Stimulated activated CD8-positive, alpha-beta memory T cell treated with anti-CD3 and anti-CD28 coated beads, Interleukin-4, amount 100 ng/mL, for 1 hour (primary cell): Measurements from ENCODE around the gene PDE1C.

ENCODE experiments used
- DNase-seq, 2 donors: peaks; one replicate each; pipeline ENCODE4 v3.0.0-alpha.2; 2020; ENCODE audit warnings: low read depth in 2 of 2, low spot score in 1 of 2

PDE1C gene

GRCh38 chr7:31997423-31997822, 72.8 kb downstream of the PDE1C start:
- DNase-seq, result no peak

- DNase-seq, result no peak
Observed at GRCh38 chr7:31995134-31995533, 75.1 kb downstream of the PDE1C start.

DNA sequence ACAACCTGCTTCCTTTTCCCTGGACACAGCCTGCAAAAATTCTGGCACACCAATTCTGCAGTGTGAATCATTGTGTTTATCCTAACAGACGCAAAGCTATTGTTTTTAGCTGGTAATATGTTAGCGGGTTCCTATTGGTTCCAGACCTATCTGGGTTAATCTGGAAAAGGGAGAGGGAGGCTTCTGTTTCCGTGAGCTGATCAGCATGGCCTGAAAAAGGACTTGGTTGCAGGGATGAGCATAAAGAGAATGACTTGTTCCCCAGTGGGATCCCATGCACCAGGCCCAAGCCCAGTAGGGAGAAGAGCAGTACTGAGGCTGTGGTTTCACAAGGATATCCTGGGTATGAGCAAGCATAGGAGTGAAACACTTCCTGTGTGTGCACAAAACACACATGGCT, 78.4 kb downstream of the PDE1C start:
- DNase-seq, result no peak

- DNase-seq, result no peak
Observed at GRCh38 chr7:31991406-31991805, 78.8 kb downstream of the PDE1C start.

DNA sequence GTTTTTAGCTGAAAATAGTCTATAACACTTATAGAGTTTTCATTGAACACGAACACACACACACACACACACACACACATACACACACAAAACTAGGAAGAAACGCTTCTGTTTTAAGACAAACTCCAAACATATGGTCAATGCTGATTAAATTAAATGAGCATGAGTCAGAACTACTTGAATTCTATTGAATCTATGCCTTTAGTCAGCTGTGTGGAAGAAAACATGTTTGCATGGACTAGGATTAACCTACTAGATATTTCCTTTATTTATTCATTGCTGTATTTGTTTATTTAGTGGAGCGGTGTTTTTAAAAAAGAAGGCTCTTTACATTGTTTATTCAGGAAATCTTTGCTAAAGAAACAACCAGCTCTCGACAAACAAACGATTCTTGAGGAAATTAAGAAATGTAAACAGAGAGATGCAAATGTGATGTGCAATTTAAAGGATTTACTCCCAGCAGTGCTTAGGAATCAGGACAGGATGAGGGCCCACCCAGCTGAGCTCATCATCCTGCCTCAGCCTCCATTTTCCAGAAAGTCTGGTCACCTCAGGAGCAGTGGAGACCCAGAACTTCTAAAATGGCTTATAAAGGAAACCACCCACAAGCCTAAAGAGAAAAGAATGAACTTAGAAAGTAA, 83.2 kb downstream of the PDE1C start:
- DNase-seq, result no peak

DNA sequence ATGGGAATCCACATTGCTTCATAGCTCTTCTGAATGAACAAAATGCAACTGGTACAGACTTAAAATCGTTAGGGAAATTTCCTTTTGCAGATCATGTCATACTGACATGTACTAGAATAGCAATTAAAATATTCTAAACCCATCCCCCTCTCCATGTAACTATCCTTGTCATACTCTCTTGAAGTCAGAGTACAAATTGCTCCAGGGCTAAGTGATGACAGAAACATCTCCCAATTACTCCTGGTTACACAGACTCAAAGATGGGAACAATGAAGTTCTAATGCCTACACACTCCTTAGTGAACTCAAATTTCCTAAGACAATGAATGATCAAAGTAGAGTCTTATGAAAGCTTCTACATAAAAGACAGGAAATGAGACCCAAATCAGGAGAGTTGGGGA, 87.2 kb downstream of the PDE1C start:
- no peak for DNase-seq

GRCh38 chr7:31981874-31982390, 88.3 kb downstream of the PDE1C start:
- no peak for DNase-seq

DNA sequence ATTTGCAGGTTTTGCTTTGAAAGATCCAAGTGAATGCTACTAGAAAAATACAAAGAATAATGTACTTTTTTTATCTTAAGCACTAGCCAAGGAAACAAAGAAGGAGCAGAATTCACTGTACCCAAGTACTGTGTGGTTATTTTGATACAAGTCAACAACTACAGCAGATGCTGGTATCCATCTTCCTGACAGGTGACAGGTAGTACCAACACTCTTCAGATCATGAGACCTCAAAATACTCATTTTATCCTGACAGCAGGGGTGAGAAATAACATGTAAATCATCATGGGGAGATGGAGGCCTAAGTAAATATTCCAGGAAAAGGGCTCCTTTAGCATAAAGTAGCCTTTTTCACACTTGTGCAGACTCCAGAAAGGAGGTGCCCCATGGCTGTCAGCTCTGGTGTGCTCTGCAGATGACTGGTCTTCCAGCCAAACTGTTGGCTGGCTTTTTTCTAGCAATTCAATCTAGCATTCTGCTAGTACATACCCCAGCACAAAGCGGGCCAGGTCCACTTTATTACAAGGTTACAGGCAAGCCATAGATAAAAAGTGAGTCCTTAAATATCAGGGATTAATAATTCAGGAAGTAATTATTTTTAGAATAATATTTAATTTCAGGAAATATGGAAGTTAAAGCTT, 90.4 kb downstream of the PDE1C start:
- no peak for DNase-seq

GRCh38 chr7:31975546-31975945, 94.7 kb downstream of the PDE1C start:
- DNase-seq, result no peak

- no peak for DNase-seq
Observed at GRCh38 chr7:31974351-31974750, 95.9 kb downstream of the PDE1C start.

GRCh38 chr7:31971049-31971667, 99.0 kb downstream of the PDE1C start:
- no peak for DNase-seq

DNA sequence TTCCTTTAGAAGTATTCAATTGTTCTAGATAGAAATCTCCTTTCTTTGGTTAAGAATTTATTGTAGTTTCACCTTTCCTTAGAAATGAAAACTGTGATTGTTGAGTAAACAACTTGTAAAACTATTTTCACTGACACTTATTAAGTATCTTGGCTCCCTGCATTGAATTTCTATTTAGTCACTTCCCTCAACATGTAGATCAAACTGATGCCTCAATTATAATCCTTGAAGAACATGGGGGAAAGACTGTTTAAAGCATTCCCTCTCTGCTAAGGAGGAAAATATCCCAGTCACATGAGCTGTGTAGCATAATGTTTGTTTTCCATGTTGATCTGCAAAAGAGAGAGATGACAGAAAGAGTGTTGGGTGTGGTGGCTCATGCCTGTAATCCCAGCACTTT, 99.7 kb downstream of the PDE1C start:
- DNase-seq, result no peak

- no peak for DNase-seq
Observed at GRCh38 chr7:31963569-31964175, 106.5 kb downstream of the PDE1C start.

DNA sequence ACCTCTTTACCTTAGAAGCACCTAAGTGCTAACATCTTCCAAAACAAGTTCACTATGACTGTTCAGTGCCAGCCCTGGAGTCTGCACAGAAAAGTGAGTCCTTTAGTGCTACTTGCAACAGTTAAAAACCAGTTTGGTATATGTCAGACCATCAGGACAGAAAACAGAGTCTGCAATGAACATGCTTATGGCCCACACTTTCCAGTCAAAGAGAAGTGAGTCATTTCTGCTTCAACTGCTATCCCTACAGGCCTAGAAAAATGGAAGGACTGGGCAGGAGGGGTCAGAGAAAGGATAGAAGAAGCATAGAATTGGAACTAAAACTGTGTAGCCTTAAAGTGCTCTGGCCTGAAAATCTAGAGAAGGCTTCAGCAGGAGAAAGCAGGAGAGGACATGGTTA, 108.0 kb downstream of the PDE1C start:
- DNase-seq, result no peak

DNA sequence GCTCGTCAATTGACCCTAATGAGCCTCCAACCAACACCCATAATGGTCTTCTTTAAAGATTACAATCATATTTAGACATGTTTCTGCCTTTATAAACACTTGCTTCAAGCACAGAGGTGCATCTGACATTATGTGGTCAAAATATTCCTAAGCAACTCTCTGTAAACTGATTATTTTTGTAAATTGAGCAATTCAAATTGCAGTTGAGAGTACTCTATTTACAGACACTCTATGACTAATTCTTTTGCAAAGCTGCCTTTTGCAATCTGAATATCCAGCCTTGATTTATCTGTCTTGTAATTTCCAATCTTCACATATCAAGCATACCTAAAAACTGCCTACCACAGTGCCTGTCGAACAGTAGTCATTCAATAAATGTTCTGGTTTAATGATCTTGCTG, 112.0 kb downstream of the PDE1C start:
- DNase-seq, result no peak

DNA sequence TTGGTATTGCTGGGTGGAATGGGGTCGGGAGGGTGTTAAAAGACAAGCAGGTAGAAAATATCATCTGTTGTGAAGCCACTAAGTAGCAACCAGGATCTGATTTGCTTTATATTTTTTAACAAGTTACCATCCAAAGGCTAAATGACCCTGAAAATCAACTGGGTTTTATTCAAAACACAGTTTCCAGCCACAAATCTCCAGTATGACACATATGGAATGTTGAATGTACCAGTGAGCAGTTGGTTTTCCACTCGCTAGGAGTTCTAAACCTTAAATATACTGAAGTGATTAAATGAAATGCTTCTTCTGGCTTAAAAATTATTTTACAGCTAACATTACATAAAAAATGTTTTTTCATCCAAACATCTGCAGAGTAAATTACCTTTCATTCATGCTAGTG, 112.5 kb downstream of the PDE1C start:
- no peak for DNase-seq

GRCh38 chr7:31957090-31957720, 113.0 kb downstream of the PDE1C start:
- no peak for DNase-seq

DNA sequence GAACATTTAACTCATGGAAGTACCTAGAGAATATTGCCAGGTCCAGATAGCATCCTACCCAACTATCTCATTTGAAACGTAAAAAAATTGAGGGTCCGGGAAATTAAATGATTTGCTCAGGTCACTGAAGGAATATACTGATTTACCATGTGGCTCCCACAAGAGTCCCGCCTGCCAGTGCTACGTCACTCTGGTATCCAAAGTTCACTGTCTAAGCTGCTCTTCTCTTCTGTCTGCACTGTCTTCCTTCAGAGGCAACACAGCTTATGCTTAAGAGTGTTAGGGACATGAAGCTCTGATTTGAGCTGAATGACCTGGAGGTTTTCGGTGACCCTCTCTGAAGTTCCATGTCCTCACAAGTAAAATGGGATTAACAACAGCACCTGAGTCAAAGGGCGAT, 114.6 kb downstream of the PDE1C start:
- DNase-seq, result no peak

DNA sequence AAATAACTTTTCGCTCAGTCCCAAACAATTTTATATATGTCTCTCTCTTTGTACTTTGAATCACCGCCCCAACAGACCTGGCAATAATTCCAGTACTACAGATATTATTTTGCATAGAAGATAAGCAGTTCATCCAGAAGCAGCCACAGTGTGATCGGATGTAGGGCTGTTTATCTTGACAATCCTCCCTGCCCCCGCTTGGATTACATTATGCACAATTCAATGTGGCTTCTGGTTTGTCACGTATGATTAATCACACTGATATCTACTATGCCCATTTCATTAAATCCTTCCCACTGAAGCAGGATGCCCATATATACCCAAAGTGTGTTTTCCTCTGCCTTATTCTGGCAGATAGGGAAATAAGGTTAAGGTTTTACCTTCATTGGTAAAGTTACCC, 115.2 kb downstream of the PDE1C start:
- no peak for DNase-seq

- DNase-seq, result no peak
Observed at GRCh38 chr7:31954500-31954899, 115.7 kb downstream of the PDE1C start.

DNA sequence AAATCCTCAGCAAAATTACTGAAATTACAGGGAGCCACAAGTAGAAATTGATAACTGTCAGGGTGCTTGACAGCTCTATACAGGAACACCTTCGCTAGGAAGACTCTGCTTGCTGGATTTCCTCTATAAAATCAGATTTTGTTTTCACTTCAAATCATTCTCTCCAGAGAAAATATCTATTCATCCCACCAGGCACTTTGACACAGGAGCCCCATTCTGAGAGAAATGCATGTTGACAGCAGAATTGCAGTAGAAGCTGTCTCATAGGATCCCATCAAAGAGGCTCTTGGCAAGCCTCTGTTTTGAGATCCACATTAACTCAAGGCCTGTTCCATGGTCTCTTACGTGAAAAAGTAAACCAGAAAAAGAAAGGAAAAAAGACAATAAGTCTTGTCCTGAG, 116.8 kb downstream of the PDE1C start:
- no peak for DNase-seq
